Right ventricle myocardium inferior (tissue), 1 donor: ENCODE results near the gene IL12RB1. TPM values are rescaled to one million over a fixed set of nuclear protein-coding genes. Genes with fewer than 3 reads are reported as not detected.
A peak's percentile ranks its signal among the peaks of the same experiment; 100 is the strongest.

Source experiments
- ATAC-seq: fragments of 200-7000 bp; cut with Tn5 transposase; one replicate; pipeline ENCODE4 v1.9.1; 2020; ENCODE audit warnings: mild to moderate bottlenecking, moderate library complexity
- DNase-seq: peaks from one replicate; pipeline ENCODE4 v3.0.0; 2021; ENCODE audit errors: missing footprints
- intact Hi-C: fragments of 100-400 bp; cut with DNase I; formaldehyde crosslinking; loops from one replicate; pipeline ENCODE4 v1.11.0; 2022
- total RNA-seq: library from RNA; stranded (reverse); fragmentation: NEBNext Ultra II Directional; extraction: Animal tissue kit (Norgen Biotek cat#: 25700); gene quantifications from one replicate; pipeline ENCODE4 v1.2.1, GENCODE V29; 2021
- donor health status: DM: no; HTN: yes; CAD: no; lungs with severe emphysema.

Gene IL12RB1
- total RNA-seq, 1 donor from 2014 or later = 1.1 TPM

DNA sequence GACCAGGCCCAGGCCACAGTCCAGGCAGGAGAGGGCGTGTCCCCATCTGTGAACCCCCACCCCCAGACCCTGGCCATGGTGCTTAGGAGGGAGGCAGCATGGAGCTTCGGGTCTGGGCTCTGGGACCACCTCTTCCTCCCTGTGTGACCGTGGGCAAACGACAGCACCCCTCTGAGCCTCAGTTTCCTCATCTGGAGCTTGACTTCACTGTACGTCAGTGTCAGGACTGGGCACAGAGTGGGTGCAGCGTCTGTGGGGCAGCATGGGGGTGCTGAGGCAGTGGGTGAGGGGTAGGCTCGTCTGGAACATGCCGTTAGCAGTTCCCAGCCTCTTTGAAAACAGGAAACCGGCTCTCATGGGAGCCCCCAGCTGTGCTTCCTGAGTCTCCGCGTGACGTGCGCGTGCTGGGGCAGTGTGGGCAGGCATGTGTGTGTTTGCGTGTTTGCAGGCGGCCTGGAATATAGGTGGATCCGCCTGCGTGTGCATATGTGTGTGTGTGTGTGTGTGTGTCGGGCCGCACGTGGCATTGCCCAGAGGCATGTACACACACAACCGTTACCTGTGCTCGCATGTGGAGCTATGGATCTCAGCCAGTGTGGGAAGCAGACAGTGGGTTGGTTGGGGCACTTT is 63.0 kb downstream of the IL12RB1 start:
- intact Hi-C loops = no loop called here
- ATAC-seq (peak; percentile 78), DNase-seq (peak; percentile 96)

DNA sequence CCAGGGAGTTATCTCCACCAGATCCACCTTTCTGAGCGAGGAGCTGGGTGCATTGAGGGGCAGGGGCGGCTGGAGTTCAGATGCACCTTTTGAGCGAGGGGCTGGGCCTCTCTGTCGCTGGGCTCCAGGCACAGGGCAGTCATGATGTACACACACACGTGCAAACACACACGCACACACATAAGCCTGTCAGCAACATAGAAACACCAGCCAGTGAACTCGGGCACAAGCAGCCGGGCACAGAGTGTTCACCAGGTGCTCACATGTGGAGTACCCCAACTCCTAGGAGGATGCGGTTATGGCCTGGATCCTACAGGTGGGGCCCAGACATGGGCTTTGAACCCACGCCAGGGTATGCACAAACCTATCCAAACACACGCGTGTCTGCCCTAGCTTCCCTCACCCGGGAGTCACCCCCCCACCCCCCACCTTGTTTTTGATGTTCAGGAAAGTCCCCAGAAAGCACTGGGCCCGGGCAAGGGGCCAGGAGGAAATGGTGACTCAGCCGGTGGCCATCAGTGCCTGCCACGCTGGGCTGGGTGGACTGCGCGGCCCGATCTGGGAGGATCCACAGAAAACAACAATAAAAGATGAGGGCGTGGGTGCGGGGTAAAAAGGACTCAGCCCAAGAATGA is 65.5 kb downstream of the IL12RB1 start:
- intact Hi-C loops = loop anchor here (2.0 kb wide), 1 partner anchor 30 kb away; no protein-coding TSS in a partner anchor
- peak; percentile 93 for DNase-seq
- peak; percentile 30 for ATAC-seq

DNA sequence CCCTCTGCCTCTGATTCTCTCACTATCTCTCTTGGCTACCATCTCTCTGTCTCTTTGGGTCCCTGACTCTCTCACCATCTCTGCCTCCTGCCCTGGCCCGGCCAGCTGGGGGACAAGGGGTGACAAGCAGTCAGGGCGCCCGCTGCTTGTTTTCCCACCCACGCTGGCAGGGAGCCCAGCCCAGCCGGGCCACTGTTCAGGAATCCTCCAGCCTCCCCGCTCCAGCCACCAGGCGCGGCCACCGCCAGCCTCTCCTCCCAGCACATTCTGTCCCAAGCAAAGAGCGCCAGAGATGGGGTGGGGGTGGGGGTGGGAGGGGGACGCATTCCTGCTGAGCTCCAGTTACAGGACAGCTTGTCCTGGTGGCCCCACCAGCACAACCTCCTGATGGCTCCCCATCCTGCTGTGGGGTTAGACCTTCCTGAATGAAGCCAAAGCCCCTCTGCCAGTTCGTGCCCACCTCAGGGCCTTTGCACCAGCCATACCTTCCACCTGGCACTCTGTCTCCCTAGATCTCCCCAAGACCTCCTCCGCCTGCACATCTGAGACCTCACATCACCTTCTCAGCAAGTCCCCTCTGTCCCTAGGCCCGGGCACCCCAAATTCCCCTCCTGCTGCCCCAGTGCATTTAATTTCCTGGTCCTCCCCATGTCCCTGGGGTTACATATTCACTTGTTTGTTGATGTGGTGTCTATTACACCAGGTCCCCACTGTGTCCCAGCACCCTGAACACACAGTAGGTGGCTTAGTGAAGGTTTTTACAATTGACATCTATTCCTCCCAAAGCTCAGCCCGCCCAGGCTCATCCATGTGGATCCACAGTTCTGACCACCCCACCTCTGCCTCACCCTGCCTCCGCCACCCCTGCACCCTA is 66.3 kb downstream of the IL12RB1 start:
- ATAC-seq (peak; percentile 78), DNase-seq (peak; percentile 96)
- intact Hi-C loops = loop anchor here (2.0 kb wide), 1 partner anchor 30 kb away; no protein-coding TSS in a partner anchor

DNA sequence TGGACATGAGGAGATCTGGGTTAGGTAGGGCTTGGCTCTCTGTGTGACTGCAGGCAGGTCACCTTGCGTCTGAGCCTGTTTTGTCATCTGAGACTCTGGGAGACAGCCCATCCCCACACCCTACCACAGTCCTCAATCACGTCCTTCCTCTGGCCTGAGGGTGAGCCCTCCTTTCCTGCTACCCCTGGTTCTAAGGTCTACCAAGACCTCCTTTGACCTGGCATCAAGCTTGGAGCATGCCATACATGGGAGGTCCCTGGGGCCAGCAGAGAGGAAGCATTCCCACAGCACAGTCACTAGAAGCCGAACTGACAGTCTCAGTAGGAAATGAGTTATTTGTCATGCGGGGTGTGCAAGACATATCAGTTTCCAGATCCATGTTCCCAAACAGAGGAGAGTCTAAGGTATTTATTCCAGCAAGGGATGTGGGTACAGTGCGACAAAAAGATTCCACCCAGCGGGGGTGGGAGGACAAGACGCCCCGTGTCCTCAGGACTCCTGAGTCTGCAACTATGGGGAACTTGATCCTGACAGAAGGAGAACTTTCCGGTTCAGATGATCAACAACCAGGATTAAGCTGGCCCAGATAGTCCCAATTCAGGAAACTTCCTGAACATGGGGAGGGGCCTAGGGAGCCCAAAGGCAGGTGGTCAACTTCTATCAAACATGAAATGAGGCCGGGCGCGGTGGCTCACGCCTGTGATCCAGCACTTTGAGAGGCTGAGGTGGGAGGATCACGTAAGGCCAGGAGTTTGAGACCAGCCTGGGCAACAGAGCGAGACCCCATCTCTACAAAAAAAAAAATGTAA is 69.3 kb downstream of the IL12RB1 start:
- intact Hi-C loops = no loop called here
- ATAC-seq = peak; percentile 26
- no peak for DNase-seq

- DNase-seq (no peak), ATAC-seq (no peak)
- intact Hi-C loops = no loop called here
These were observed 70.4 kb downstream of the IL12RB1 start for GRCh38 chr19:18016209-18016910.

DNA sequence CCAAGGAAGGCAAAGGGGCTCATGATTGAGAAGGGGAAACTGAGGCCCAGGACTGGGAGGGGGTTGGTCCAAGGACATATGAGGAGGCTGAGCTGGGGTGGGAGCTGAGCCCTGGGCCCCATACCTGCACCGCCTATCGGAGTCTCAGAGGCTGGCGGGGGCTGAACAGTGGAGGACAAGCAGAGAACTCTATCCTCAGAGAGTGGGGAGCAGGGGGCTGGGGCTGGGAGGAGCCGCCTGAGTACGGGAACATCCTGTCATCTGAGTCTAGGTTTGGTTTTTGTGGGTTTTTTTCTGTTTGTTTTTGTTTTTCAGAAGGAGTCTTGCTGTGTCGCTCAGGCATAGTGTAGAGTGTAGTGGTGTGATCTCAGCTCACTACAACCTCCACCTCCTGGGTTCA is 72.5 kb downstream of the IL12RB1 start:
- no peak for ATAC-seq
- intact Hi-C loops = no loop called here
- DNase-seq = no peak

GRCh38 chr19:18013210-18014111 is 73.3 kb downstream of the IL12RB1 start:
- no peak for DNase-seq
- ATAC-seq = peak; percentile 45
- intact Hi-C loops = no loop called here

- intact Hi-C loops = no loop called here
- ATAC-seq (no peak), DNase-seq (no peak)
These were observed 76.6 kb downstream of the IL12RB1 start for GRCh38 chr19:18010149-18010548.

DNA sequence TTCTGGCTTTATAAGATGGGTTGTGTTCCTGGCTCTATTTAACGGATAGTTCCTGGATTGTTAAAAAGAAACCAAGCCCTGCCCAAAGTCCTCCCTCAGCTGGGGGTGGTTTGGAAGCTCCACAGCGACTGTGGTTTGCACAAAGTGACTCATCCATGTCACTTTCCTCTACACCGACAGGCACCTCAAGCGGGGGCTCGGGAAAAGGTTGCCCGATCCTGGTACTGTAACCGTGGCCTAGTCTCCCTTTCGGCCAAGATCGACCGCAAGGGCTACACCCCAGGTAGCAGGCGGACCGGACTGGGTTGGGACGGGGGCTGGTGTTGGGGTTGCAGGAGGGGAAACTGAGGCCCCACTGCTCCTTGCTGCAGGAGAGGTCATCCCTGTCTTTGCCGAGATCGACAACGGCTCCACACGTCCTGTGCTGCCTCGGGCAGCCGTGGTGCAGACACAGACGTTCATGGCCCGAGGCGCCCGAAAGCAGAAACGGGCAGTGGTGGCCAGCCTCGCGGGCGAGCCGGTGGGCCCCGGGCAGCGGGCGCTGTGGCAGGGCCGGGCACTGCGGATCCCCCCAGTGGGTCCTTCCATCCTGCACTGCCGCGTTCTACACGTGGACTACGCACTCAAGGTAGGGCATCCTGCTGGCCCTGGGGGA is 77.2 kb downstream of the IL12RB1 start:
- ATAC-seq (no peak), DNase-seq (no peak)
- intact Hi-C loops = no loop called here

Other genes with a start within 250 kb of the IL12RB1 start
- 1.9 TPM for gene JAK3, start 239.0 kb downstream of the IL12RB1 start, total RNA-seq
- gene RPL18A, start 227.0 kb downstream of the IL12RB1 start, total RNA-seq = 860 TPM
- not detected for gene SLC5A5, start 215.0 kb downstream of the IL12RB1 start, total RNA-seq
- 85.9 TPM for gene CCDC124, start 153.9 kb downstream of the IL12RB1 start, total RNA-seq
- not detected for gene KCNN1, start 119.8 kb downstream of the IL12RB1 start, total RNA-seq
- gene ARRDC2, start 78.8 kb downstream of the IL12RB1 start, total RNA-seq = 17.4 TPM
- gene MAST3, start 10.8 kb upstream of the IL12RB1 start, total RNA-seq = 5.5 TPM
- gene PIK3R2, start 66.2 kb upstream of the IL12RB1 start, total RNA-seq = 21.7 TPM
- gene IFI30, start 86.9 kb upstream of the IL12RB1 start, total RNA-seq = 32.5 TPM
- gene MPV17L2, start 106.3 kb upstream of the IL12RB1 start, total RNA-seq = 12.0 TPM
- 25.4 TPM for gene RAB3A, start 117.1 kb upstream of the IL12RB1 start, total RNA-seq
- 1.1 TPM for gene PDE4C, start 139.5 kb upstream of the IL12RB1 start, total RNA-seq
- 0.43 TPM for gene IQCN, start 187.5 kb upstream of the IL12RB1 start, total RNA-seq
- 113 TPM for gene JUND, start 194.7 kb upstream of the IL12RB1 start, total RNA-seq
- gene LSM4, start 236.1 kb upstream of the IL12RB1 start, total RNA-seq = 106 TPM